H1 (cell line): ENCODE results near the gene CLVS2. TPM values are rescaled to one million over a fixed set of nuclear protein-coding genes. Genes with fewer than 3 reads are reported as not detected.

Experiments used
- CTCF ChIA-PET: fragments of 300-600 bp; sonication (Branson Sonifier 250); formaldehyde crosslinking; loops from one replicate; lab custom pipeline; 2021; ENCODE audit not compliant: partially characterized antibody; lab: Charles Lee
- POLR2A ChIA-PET: fragments of 300-600 bp; sonication (Branson Sonifier 250); formaldehyde crosslinking; loops from one replicate; lab custom pipeline; 2021; ENCODE audit warnings: inconsistent platforms; ENCODE audit not compliant: partially characterized antibody; lab: Charles Lee
- DNase-seq, 2 experiments: peaks; one replicate each; pipeline versions ENCODE4 v3.0.0 to v3.0.0-alpha.2; 2010 to 2022; ENCODE audit warnings: low spot score in 2 of 2, low read depth in 1 of 2, mixed read lengths in 1 of 2
- FAIRE-seq: peaks from 2 replicates; lab custom pipeline; 2011; peaks lifted over from hg19 to GRCh38; lab: Jason Lieb, UNC
- H2AFZ ChIP-seq: 2 replicates; pipeline ENCODE4 v1.8.1; 2012; ENCODE audit warnings: low read length, inconsistent platforms
- H2AK5ac ChIP-seq: 2 replicates; pipeline ENCODE4 v1.6.1; 2013; ENCODE audit warnings: low read depth, low read length
- H2BK120ac ChIP-seq: replicated peaks from 2 replicates; pipeline ENCODE3; 2013; ENCODE audit warnings: low read depth, low read length, inconsistent platforms
- H2BK12ac ChIP-seq: 2 replicates; pipeline ENCODE4 v1.6.1; 2013; ENCODE audit warnings: low read depth, low read length
- H2BK15ac ChIP-seq: 2 replicates; pipeline ENCODE4 v1.6.1; 2013; ENCODE audit warnings: low read length
- H2BK20ac ChIP-seq: 2 replicates; pipeline ENCODE4 v1.6.1; 2013; ENCODE audit warnings: low read length
- H2BK5ac ChIP-seq: 2 replicates; pipeline ENCODE4 v1.6.1; 2013; ENCODE audit warnings: low read depth, low read length
- H3K14ac ChIP-seq: 2 replicates; pipeline ENCODE4 v1.6.1; 2013; ENCODE audit warnings: inconsistent platforms; ENCODE audit not compliant: insufficient read length
- H3K18ac ChIP-seq: 2 replicates; pipeline ENCODE4 v1.6.1; 2013; ENCODE audit warnings: low read length; ENCODE audit errors: extremely low read depth
- H3K23ac ChIP-seq: 2 replicates; pipeline ENCODE4 v1.6.1; 2013; ENCODE audit warnings: inconsistent platforms; ENCODE audit not compliant: insufficient read length
- H3K23me2 ChIP-seq: 2 replicates; pipeline ENCODE4 v1.6.1; 2013; ENCODE audit warnings: low read depth, low read length
- H3K27ac ChIP-seq: 2 replicates; pipeline ENCODE4 v1.6.1; 2011; ENCODE audit warnings: low read depth, low read length, inconsistent platforms
- H3K27me3 ChIP-seq, 4 experiments: replicated peaks in 1 of 4; 1 replicate in 1 of 4; 2 replicates in 3 of 4; pipeline versions ENCODE4 v1.6.1 to v1.8.1; 2011 to 2013; ENCODE audit warnings: low read length in 3 of 4, mild to moderate bottlenecking in 3 of 4, inconsistent platforms in 2 of 4, mixed read lengths in 2 of 4, moderate library complexity in 1 of 4; ENCODE audit not compliant: control insufficient read depth in 3 of 4, insufficient read depth in 3 of 4; ENCODE audit errors: extremely low read depth in 1 of 4
- H3K36me3 ChIP-seq, 4 experiments: 2 replicates each; pipeline versions ENCODE4 v1.6.1 to v1.8.1; 2011 to 2013; ENCODE audit warnings: mild to moderate bottlenecking in 4 of 4, low read length in 3 of 4, moderate library complexity in 2 of 4, control low read depth in 1 of 4, inconsistent platforms in 1 of 4; ENCODE audit not compliant: insufficient read depth in 4 of 4, control insufficient read depth in 2 of 4
- H3K4ac ChIP-seq: replicated peaks from 2 replicates; pipeline ENCODE3; 2013; ENCODE audit warnings: low read length, low read depth, mixed read lengths, inconsistent platforms; ENCODE audit not compliant: insufficient read length
- H3K4me1 ChIP-seq, 4 experiments: replicated peaks in 1 of 4; 1 replicate in 1 of 4; 2 replicates in 3 of 4; pipeline versions ENCODE4 v1.6.1 to v1.8.1; 2011 to 2013; ENCODE audit warnings: low read length in 3 of 4, inconsistent platforms in 2 of 4, mixed read lengths in 1 of 4; ENCODE audit not compliant: insufficient read depth in 4 of 4, control insufficient read depth in 3 of 4
- H3K4me2 ChIP-seq, 2 experiments: 2 replicates each; pipeline versions ENCODE4 v1.6.1 to v1.8.1; 2011 to 2013; ENCODE audit warnings: low read depth in 2 of 2, low read length in 2 of 2, control low read depth in 1 of 2, inconsistent platforms in 1 of 2, mild to moderate bottlenecking in 1 of 2; ENCODE audit not compliant: insufficient read depth in 1 of 2
- H3K4me3 ChIP-seq, 4 experiments: fragments of 200-600, 300-600 bp in 1 of 4; sonication (generic), shearing (Covaris generic), sonication (Bioruptor Twin) in 1 of 4; 2 replicates each; pipeline versions ENCODE4 v1.5.1 to v1.8.1; 2011 to 2016; ENCODE audit warnings: low read length in 4 of 4, low read depth in 3 of 4, control low read depth in 2 of 4, inconsistent platforms in 2 of 4, mild to moderate bottlenecking in 2 of 4, mixed read lengths in 1 of 4, moderate library complexity in 1 of 4; ENCODE audit not compliant: insufficient read depth in 2 of 4; ENCODE audit errors: extremely low read depth in 1 of 4
- H3K56ac ChIP-seq: replicated peaks from 2 replicates; pipeline ENCODE3; 2013; ENCODE audit warnings: low read depth, mild to moderate bottlenecking, mixed read lengths, low read length, inconsistent platforms; ENCODE audit not compliant: insufficient read length
- H3K79me1 ChIP-seq: 2 replicates; pipeline ENCODE4 v1.6.1; 2013; ENCODE audit warnings: low read depth, low read length, control low read depth
- H3K79me2 ChIP-seq, 2 experiments: 2 replicates each; pipeline versions ENCODE4 v1.6.1 to v1.8.1; 2012 to 2013; ENCODE audit warnings: low read length in 2 of 2, mild to moderate bottlenecking in 2 of 2, inconsistent platforms in 1 of 2; ENCODE audit not compliant: insufficient read depth in 2 of 2, control insufficient read depth in 1 of 2
- H3K9ac ChIP-seq, 4 experiments: replicated peaks in 1 of 4; 1 replicate in 1 of 4; 2 replicates in 3 of 4; pipeline versions ENCODE4 v1.6.1 to v1.8.1; 2011 to 2013; ENCODE audit warnings: low read depth in 3 of 4, low read length in 3 of 4, control low read depth in 2 of 4, mild to moderate bottlenecking in 2 of 4, moderate library complexity in 2 of 4, inconsistent platforms in 1 of 4; ENCODE audit errors: extremely low read depth in 1 of 4
- H3K9me3 ChIP-seq, 2 experiments: 2 replicates each; pipeline versions ENCODE4 v1.6.1 to v1.8.1; 2012 to 2013; ENCODE audit warnings: mild to moderate bottlenecking in 2 of 2, moderate library complexity in 2 of 2, control low read depth in 1 of 2, inconsistent platforms in 1 of 2, low read depth in 1 of 2, low read length in 1 of 2, mixed read lengths in 1 of 2; ENCODE audit not compliant: insufficient read depth in 2 of 2
- H4K20me1 ChIP-seq, 2 experiments: replicated peaks in 1 of 2; 2 replicates each; pipeline versions ENCODE3 to v1.8.1; 2011 to 2013; ENCODE audit warnings: inconsistent platforms in 2 of 2, low read length in 2 of 2, mild to moderate bottlenecking in 1 of 2; ENCODE audit not compliant: insufficient read depth in 2 of 2, control insufficient read depth in 1 of 2
- H4K5ac ChIP-seq: 2 replicates; pipeline ENCODE4 v1.6.1; 2013; ENCODE audit warnings: low read length, low read depth, mixed read lengths, inconsistent platforms; ENCODE audit not compliant: insufficient read length
- H4K8ac ChIP-seq: 2 replicates; pipeline ENCODE4 v1.8.0; 2013; ENCODE audit warnings: mild to moderate bottlenecking, moderate library complexity, low read length, inconsistent platforms; ENCODE audit not compliant: insufficient read depth; ENCODE audit errors: extremely low read depth
- H4K91ac ChIP-seq: replicated peaks from 2 replicates; pipeline ENCODE3; 2013; ENCODE audit warnings: low read length, mixed read lengths, inconsistent platforms; ENCODE audit not compliant: insufficient read length
- CBX5 ChIP-seq: fragments of 300-800, 300-1000 bp; sonication (generic); IDR thresholded peaks from 2 replicates; pipeline ENCODE4 v1.7.1; 2016; ENCODE audit warnings: antibody characterized with exemption, low read length, low read depth
- CEBPB ChIP-seq: IDR thresholded peaks from 2 replicates; pipeline ENCODE4 v1.6.1; 2012; ENCODE audit warnings: low read depth, low read length
- CTCF ChIP-seq, 3 experiments: IDR thresholded peaks; 1 replicate in 2 of 3; 2 replicates in 1 of 3; pipeline versions ENCODE4 v1.5.1 to v1.6.1; 2011; ENCODE audit warnings: low read length in 3 of 3, mild to moderate bottlenecking in 3 of 3, inconsistent platforms in 2 of 3, low read depth in 1 of 3, moderate library complexity in 1 of 3; ENCODE audit not compliant: insufficient read depth in 1 of 3; ENCODE audit errors: control extremely low read depth in 1 of 3
- GABPA ChIP-seq: IDR thresholded peaks from 2 replicates; pipeline ENCODE4 v1.6.1; 2011; ENCODE audit warnings: mild to moderate bottlenecking, low read length, moderate library complexity, borderline replicate concordance; ENCODE audit not compliant: insufficient read depth
- HDAC2 ChIP-seq, 2 experiments: fragments of 300-600 bp in 1 of 2; sonication (generic) in 1 of 2; IDR thresholded peaks; 2 replicates each; pipeline ENCODE4 v1.6.1; 2011 to 2012; ENCODE audit warnings: low read depth in 2 of 2, low read length in 2 of 2, mild to moderate bottlenecking in 2 of 2, moderate library complexity in 2 of 2, borderline replicate concordance in 1 of 2, inconsistent platforms in 1 of 2
- HDAC6 ChIP-seq: IDR thresholded peaks from one replicate; pipeline ENCODE4 v1.7.1; 2012; ENCODE audit warnings: low read depth, mild to moderate bottlenecking, inconsistent platforms, low read length, moderate library complexity
- MAFK ChIP-seq: IDR thresholded peaks from 2 replicates; pipeline ENCODE4 v1.6.1; 2012; ENCODE audit warnings: low read depth, mild to moderate bottlenecking, improper control_type of control experiment, low read length
- POLR2A ChIP-seq, 2 experiments: IDR thresholded peaks; 1 replicate in 1 of 2; 2 replicates in 1 of 2; pipeline ENCODE4 v1.6.1; 2011; ENCODE audit warnings: low read depth in 2 of 2, low read length in 2 of 2, mild to moderate bottlenecking in 2 of 2; ENCODE audit errors: control extremely low read depth in 1 of 2
- POU5F1 ChIP-seq: IDR thresholded peaks from 2 replicates; pipeline ENCODE4 v1.6.1; 2011; ENCODE audit warnings: low read depth, mild to moderate bottlenecking, low read length, moderate library complexity
- SIX5 ChIP-seq: IDR thresholded peaks from 2 replicates; pipeline ENCODE4 v1.6.1; 2011; ENCODE audit warnings: mild to moderate bottlenecking, low read depth, low read length
- SRF ChIP-seq: IDR thresholded peaks from 2 replicates; pipeline ENCODE4 v1.6.1; 2011; ENCODE audit warnings: mild to moderate bottlenecking, low read depth, low read length, moderate library complexity
- SUZ12 ChIP-seq: fragments of 200-600 bp; sonication (generic); IDR thresholded peaks from 2 replicates; pipeline ENCODE4 v1.6.1; 2012; ENCODE audit warnings: mild to moderate bottlenecking, inconsistent platforms, low read length, moderate library complexity, mixed read lengths
- TBP ChIP-seq: IDR thresholded peaks from 2 replicates; pipeline ENCODE4 v1.6.1; 2011; ENCODE audit warnings: low read depth, low read length, improper control_type of control experiment
- WGBS, 2 experiments: shearing (Covaris generic) in 1 of 2; methylation state at CpG; one replicate each; pipeline versions ENCODE4 v1.1.6 to v1.1.7; 2013 to 2015; ENCODE audit warnings: low lambda C conversion rate in 2 of 2, mixed read lengths in 2 of 2, inconsistent platforms in 1 of 2, low coverage in 1 of 2, missing lambda C conversion rate in 1 of 2; ENCODE audit not compliant: insufficient replicate concordance in 2 of 2, insufficient coverage in 1 of 2, insufficient read length in 1 of 2; ENCODE audit errors: extremely low coverage in 1 of 2, missing lambda C conversion rate in 1 of 2; 5-methylcytosine and 5-hydroxymethylcytosine counted together
- polyA plus RNA-seq, 7 experiments: library from polyadenylated mRNA; depleted of rRNA in 3 of 7; stranded (reverse) in 5 of 7; unstranded in 2 of 7; fragments of >200 nt in 5 of 7; fragments of 200-250 nt in 2 of 7; gene quantifications; 1 replicate in 5 of 7; 2 replicates in 1 of 7; 4 replicates in 1 of 7; pipeline versions ENCODE4 v1.2.1 to v1.2.3, GENCODE V29; 2011 to 2013; ENCODE audit warnings: missing spikeins in 2 of 7, mixed read lengths in 2 of 7
- total RNA-seq: library from RNA; stranded (reverse); fragmentation: NEBNext Ultra II Directional; extraction: Animal tissue kit (Norgen Biotek cat#: 25700); gene quantifications from 2 replicates; pipeline ENCODE4 v1.2.1, GENCODE V29; 2021

CLVS2 gene
- total and polyA plus RNA-seq, 2 of the 8 experiments (the other 6 are each of a cell fraction or from before 2014, with no cell fraction given) = 0.30 to 0.73 TPM

- no peak for FAIRE-seq
- Histone ChIP-seq H2BK5ac (no peak overlapping the region), H2BK12ac (no peak overlapping the region), H3K4me1 (no peaks in the 10 kb centered on the region), H3K18ac (no peak overlapping the region), H2BK120ac (no peak overlapping the region), H3K14ac (no peak overlapping the region), H2AFZ (no peak overlapping the region), H2BK15ac (no peak overlapping the region), H4K20me1 (no peaks in the 10 kb centered on the region), H3K79me2 (no peaks in the 10 kb centered on the region), H3K56ac (no peak overlapping the region), H3K27me3 (no peaks in the 10 kb centered on the region), H3K23ac (no peak overlapping the region), H3K23me2 (no peaks in the 10 kb centered on the region; the same call in 1 of the 2 replicates), H3K9me3 (no peaks in the 10 kb centered on the region), H3K4me3 (no peak overlapping the region), H3K27ac (no peak overlapping the region), H4K91ac (no peak overlapping the region), H3K9ac (no peak overlapping the region), H3K79me1 (no peaks in the 10 kb centered on the region), H3K4me2 (no peak overlapping the region), H3K36me3 (no peaks in the 10 kb centered on the region), H3K4ac (no peak overlapping the region), H4K5ac (no peak overlapping the region), H4K8ac (no peak overlapping the region), H2AK5ac (no peak overlapping the region), H2BK20ac (no peak overlapping the region)
- DNase-seq = no peak
- ChIA-PET POLR2A (no interaction called here), CTCF (no interaction called here)
- 100% methylated on average over 2 of the region's 2 CpGs; no CpG with 5 or more reads in 1 of the 2 experiments for WGBS, 2 experiments
- no peak for TF ChIP-seq SRF
- no peak for TF ChIP-seq CTCF (IDR thresholded peaks at IDR 0.05; ENCODE audit: control extremely low read depth in 1 of 3, insufficient read depth in 1 of 3, low read depth in 1 of 3, low read length in 3 of 3)
- no peak for TF ChIP-seq GABPA
- TF ChIP-seq HDAC6 = no peak
- TF ChIP-seq SUZ12 = no peak
- TF ChIP-seq CBX5 = no peak
- TF ChIP-seq POLR2A (IDR thresholded peaks at IDR 0.05; ENCODE audit: control extremely low read depth in 1 of 2, low read depth in 2 of 2, low read length in 2 of 2) = no peak
- TF ChIP-seq TBP = no peak
- no peak for TF ChIP-seq POU5F1
- TF ChIP-seq HDAC2 (IDR thresholded peaks at IDR 0.05; ENCODE audit: borderline replicate concordance in 1 of 2, low read depth in 2 of 2, low read length in 2 of 2) = no peak
- TF ChIP-seq SIX5 = no peak
- no peak for TF ChIP-seq CEBPB
- TF ChIP-seq MAFK = no peak
Observed at GRCh38 chr6:123074616-123075015, 78.6 kb downstream of the CLVS2 start.
